ENCODE data around the gene TAPBP. TPM values are rescaled to one million over a fixed set of nuclear protein-coding genes. Genes with fewer than 3 reads are reported as not detected.

The TAPBP gene
- total and polyA plus RNA-seq, 2 of the 8 experiments (the other 6 are each of a cell fraction or from before 2014, with no cell fraction given) = 24.5 to 35.4 TPM

DNA sequence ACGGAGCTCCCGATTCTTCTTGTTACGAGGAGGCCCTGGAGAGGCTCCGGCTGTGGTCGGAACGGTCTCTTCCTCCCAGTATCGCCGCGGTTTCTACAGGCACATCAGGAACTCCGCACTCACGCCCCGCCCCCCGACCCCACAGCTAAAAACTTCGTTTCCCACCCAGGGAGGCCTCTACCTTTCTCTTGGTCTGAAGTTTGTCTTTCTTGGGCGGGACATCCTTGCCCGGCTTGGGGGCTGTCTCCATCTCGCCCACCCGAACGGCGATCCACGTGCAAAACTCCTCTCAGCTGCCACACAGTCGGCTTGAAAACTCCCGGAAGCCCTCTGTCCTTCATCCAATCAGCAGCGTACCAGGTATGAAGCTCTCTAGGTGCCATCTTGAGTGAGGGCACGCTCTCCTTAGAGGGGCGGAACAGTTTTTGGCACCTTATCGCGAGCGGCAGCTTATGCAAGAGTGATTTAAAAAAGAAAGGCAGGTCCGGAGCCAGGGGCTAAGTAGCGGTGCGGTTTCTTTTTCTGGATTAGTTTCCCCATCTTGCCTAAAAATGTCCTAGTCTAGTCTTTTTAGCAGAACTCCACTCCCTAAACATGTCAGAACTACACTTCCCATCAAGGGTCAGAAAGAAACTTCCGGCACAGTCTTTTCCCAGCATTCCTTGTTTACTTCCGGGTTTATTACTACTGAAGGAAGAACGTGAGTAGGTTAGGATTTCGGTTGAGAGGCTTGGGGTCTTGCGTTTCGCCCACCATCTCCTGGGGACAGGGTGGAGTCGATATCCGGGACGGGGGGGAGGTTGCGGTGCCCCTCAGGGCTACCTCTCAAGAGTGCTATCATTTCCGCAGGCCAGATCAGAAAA is 24.7 kb downstream of the TAPBP start, which contains the start of the genes PFDN6 and WDR46 (continued):
- TF ChIP-seq RAD21 (IDR thresholded peaks at IDR 0.05 in 1 of 2, conservative IDR thresholded peaks at IDR 0.05 in 1 of 2; ENCODE audit: low read depth in 2 of 2, low read length in 2 of 2) (no peak), SUZ12 (IDR thresholded peaks at IDR 0.05; ENCODE audit: low read length) (no peak), KDM4A (IDR thresholded peaks at IDR 0.05; ENCODE audit: low read depth, low read length, severe bottlenecking) (peak; percentile 91), POU5F1 (IDR thresholded peaks at IDR 0.05; ENCODE audit: low read depth, low read length) (no peak), HDAC6 (IDR thresholded peaks at IDR 0.05; ENCODE audit: low read depth, low read length) (no peak), KDM1A (IDR thresholded peaks at IDR 0.05; ENCODE audit: borderline replicate concordance, low read length) (no peak), EGR1 (IDR thresholded peaks at IDR 0.05; ENCODE audit: borderline replicate concordance, low read depth, low read length) (0 out of 2 replicates have a peak, but pooled peaks have one; percentile 34), TBP (IDR thresholded peaks at IDR 0.05; ENCODE audit: low read depth, low read length) (peak; percentile 61), YY1 (IDR thresholded peaks at IDR 0.05; ENCODE audit: low read depth, low read length) (peak; percentile 99), RBBP5 (IDR thresholded peaks at IDR 0.05; ENCODE audit: borderline replicate concordance, low read depth, low read length) (peak; percentile 57; the same call in 1 of the 2 replicates), GABPA (IDR thresholded peaks at IDR 0.05; ENCODE audit: borderline replicate concordance, insufficient read depth, low read length) (peak; percentile 98), PHF8 (conservative IDR thresholded peaks at IDR 0.05; ENCODE audit: low read depth, low read length) (peak; percentile 59), POLR2AphosphoS5 (IDR thresholded peaks at IDR 0.05; ENCODE audit: low read depth, low read length) (peak; percentile 46), TAF1 (IDR thresholded peaks at IDR 0.05; ENCODE audit: low read depth, low read length) (peak; percentile 72; the same call in 1 of the 2 replicates), CEBPB (IDR thresholded peaks at IDR 0.05; ENCODE audit: low read depth, low read length) (no peak), BACH1 (IDR thresholded peaks at IDR 0.05; ENCODE audit: low read length) (no peak), KDM5A (IDR thresholded peaks at IDR 0.05; ENCODE audit: low read length) (no peak), GTF2F1 (IDR thresholded peaks at IDR 0.05; ENCODE audit: borderline replicate concordance, low read depth, low read length) (no peak), NANOG (IDR thresholded peaks at IDR 0.05; ENCODE audit: insufficient read depth, low read depth, low read length, poor library complexity, severe bottlenecking) (no peak), SAP30 (IDR thresholded peaks at IDR 0.05; ENCODE audit: insufficient read depth, insufficient replicate concordance, low read length) (peak; percentile 99), ASH2L (IDR thresholded peaks at IDR 0.05; ENCODE audit: low read length) (peak; percentile 66)
- TF ChIP-seq, protein P1, sequence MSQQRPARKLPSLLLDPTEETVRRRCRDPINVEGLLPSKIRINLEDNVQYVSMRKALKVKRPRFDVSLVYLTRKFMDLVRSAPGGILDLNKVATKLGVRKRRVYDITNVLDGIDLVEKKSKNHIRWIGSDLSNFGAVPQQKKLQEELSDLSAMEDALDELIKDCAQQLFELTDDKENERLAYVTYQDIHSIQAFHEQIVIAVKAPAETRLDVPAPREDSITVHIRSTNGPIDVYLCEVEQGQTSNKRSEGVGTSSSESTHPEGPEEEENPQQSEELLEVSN (IDR thresholded peaks at IDR 0.05) = no peak; the same call in 1 of the 2 replicates

All from H1 (cell line).